K562 (cell line): ENCODE results near the gene B4GALT7. TPM values are rescaled to one million over a fixed set of nuclear protein-coding genes. Genes with fewer than 3 reads are reported as not detected.

Source experiments
- DIDO1 ChIP-seq: fragments of 450-650 bp; IDR thresholded peaks from 2 replicates; pipeline ENCODE4 v1.6.1; 2016; ENCODE audit warnings: low read depth, missing biosample characterization, missing genetic modification characterization
- EGR1 ChIP-seq: fragments of 450-650 bp; conservative IDR thresholded peaks from 2 replicates; pipeline ENCODE4 v1.6.1; 2017; ENCODE audit warnings: mild to moderate bottlenecking
- FIP1L1 ChIP-seq: fragments of 200-400 bp; formaldehyde crosslinking; IDR thresholded peaks from 2 replicates; pipeline ENCODE4 v1.6.1; 2018; ENCODE audit warnings: mild to moderate bottlenecking, low read depth, low read length; ENCODE audit not compliant: poor library complexity, severe bottlenecking
- HCFC1 ChIP-seq: IDR thresholded peaks from 2 replicates; pipeline ENCODE4 v1.6.1; 2012; ENCODE audit warnings: low read depth, low read length, improper control_type of control experiment
- JUND ChIP-seq, 2 experiments: IDR thresholded peaks; 2 replicates in 1 of 2; 3 replicates in 1 of 2; pipeline ENCODE4 v1.6.1; 2011; ENCODE audit warnings: borderline replicate concordance in 2 of 2, low read depth in 2 of 2, low read length in 2 of 2, improper control_type of control experiment in 1 of 2, missing biosample characterization in 1 of 2, missing genetic modification characterization in 1 of 2, missing genetic modification reagents in 1 of 2
- KLF1 ChIP-seq: fragments of 450-650 bp; IDR thresholded peaks from 2 replicates; pipeline ENCODE4 v1.6.1; 2016; ENCODE audit warnings: missing genetic modification characterization, missing compliant biosample characterization
- MXI1 ChIP-seq: IDR thresholded peaks from 2 replicates; pipeline ENCODE4 v1.6.1; 2011; ENCODE audit warnings: low read depth, mild to moderate bottlenecking, improper control_type of control experiment, low read length
- NR3C1 ChIP-seq: sonication (generic); formaldehyde crosslinking; IDR thresholded peaks from 2 replicates; pipeline ENCODE4 v1.8.1; 2022; ENCODE audit warnings: missing genetic modification reagents
- NRF1 ChIP-seq, 2 experiments: fragments of 450-650 bp; IDR thresholded peaks in 1 of 2; conservative IDR thresholded peaks in 1 of 2; 2 replicates each; pipeline ENCODE4 v1.6.1; 2014; ENCODE audit warnings: mild to moderate bottlenecking in 2 of 2
- OTX1 ChIP-seq: fragments of 450-650 bp; formaldehyde crosslinking; IDR thresholded peaks from 2 replicates; pipeline ENCODE4 v1.4.0; 2022; ENCODE audit warnings: mild to moderate bottlenecking
- RCOR1 ChIP-seq, 2 experiments: IDR thresholded peaks; 2 replicates each; pipeline ENCODE4 v1.6.1; 2012; ENCODE audit warnings: low read depth in 2 of 2, low read length in 2 of 2, borderline replicate concordance in 1 of 2, improper control_type of control experiment in 1 of 2
- ZFX ChIP-seq: sonication (generic); formaldehyde crosslinking; IDR thresholded peaks from 2 replicates; pipeline ENCODE4 v1.8.0; 2022; ENCODE audit warnings: mild to moderate bottlenecking, missing genetic modification reagents, moderate library complexity
- ZNF146 ChIP-seq: IDR thresholded peaks from one replicate; pipeline ENCODE4 v1.6.1; 2018; ENCODE audit warnings: missing compliant biosample characterization; ENCODE audit not compliant: unreplicated experiment
- polyA plus RNA-seq, 8 experiments: library from polyadenylated mRNA; depleted of rRNA in 4 of 8; stranded (reverse) in 5 of 8; unstranded in 3 of 8; fragments of >200 nt; fragmentation: Nextera tagmentation in 2 of 8; fragmentation: Illumina TruSeq in 1 of 8; extraction: Ambion mirVana in 2 of 8; extraction: Trizol in 1 of 8; gene quantifications; 2 replicates each; pipeline versions ENCODE4 v1.2.1 to v1.2.3, GENCODE V29; 2011 to 2014; ENCODE audit warnings: inconsistent platforms in 1 of 8, missing spikeins in 1 of 8
- total RNA-seq, 7 experiments: library from RNA; depleted of rRNA in 6 of 7; stranded (reverse); fragments of >200 nt in 6 of 7; fragmentation: Illumina TruSeq in 2 of 7; extraction: Trizol in 2 of 7; gene quantifications; 2 replicates each; pipeline versions ENCODE4 v1.2.1 to v1.2.3, GENCODE V29; 2011 to 2021; ENCODE audit warnings: low replicate concordance in 1 of 7
- TF ChIP-seq, protein P1 (sequence below): fragments of 250-450 bp; sonication (Bioruptor Pico); IDR thresholded peaks from 2 replicates; pipeline ENCODE4 v1.8.0; 2021; ENCODE audit warnings: borderline replicate concordance, mild to moderate bottlenecking, moderate library complexity; ENCODE audit not compliant: poor library complexity, severe bottlenecking
- TF ChIP-seq, protein P2 (sequence below): fragments of 250-450 bp; sonication (Bioruptor Pico); IDR thresholded peaks from 2 replicates; pipeline ENCODE4 v1.8.0; 2022; ENCODE audit warnings: inconsistent platforms
- TF ChIP-seq, protein P3 (sequence below): IDR thresholded peaks from 2 replicates; pipeline ENCODE4 v1.6.1; 2011; ENCODE audit not compliant: insufficient read length; ENCODE audit errors: extremely low read depth
- TF ChIP-seq, protein P4 (sequence below): fragments of 250-450 bp; sonication (Bioruptor Pico); IDR thresholded peaks from 2 replicates; pipeline ENCODE4 v1.5.0; 2021
- TF ChIP-seq, protein P5 (sequence below), 3 experiments: fragments of 200-800 bp in 1 of 3; fragments of 250-450 bp in 1 of 3; fragments of 450-650 bp in 1 of 3; sonication (Bioruptor Pico) in 1 of 3; sonication (Bioruptor generic) in 1 of 3; formaldehyde crosslinking in 1 of 3; IDR thresholded peaks; 2 replicates each; pipeline versions ENCODE4 v1.6.1 to v1.8.0; 2016 to 2022; ENCODE audit warnings: mild to moderate bottlenecking in 2 of 3, missing genetic modification characterization in 2 of 3, missing compliant biosample characterization in 1 of 3, moderate library complexity in 1 of 3

The B4GALT7 gene
- total and polyA plus RNA-seq, 9 of the 15 experiments (the other 6 are each of a cell fraction or from before 2014, with no cell fraction given): 0.34 to 17.7 (median 9.1) TPM

DNA sequence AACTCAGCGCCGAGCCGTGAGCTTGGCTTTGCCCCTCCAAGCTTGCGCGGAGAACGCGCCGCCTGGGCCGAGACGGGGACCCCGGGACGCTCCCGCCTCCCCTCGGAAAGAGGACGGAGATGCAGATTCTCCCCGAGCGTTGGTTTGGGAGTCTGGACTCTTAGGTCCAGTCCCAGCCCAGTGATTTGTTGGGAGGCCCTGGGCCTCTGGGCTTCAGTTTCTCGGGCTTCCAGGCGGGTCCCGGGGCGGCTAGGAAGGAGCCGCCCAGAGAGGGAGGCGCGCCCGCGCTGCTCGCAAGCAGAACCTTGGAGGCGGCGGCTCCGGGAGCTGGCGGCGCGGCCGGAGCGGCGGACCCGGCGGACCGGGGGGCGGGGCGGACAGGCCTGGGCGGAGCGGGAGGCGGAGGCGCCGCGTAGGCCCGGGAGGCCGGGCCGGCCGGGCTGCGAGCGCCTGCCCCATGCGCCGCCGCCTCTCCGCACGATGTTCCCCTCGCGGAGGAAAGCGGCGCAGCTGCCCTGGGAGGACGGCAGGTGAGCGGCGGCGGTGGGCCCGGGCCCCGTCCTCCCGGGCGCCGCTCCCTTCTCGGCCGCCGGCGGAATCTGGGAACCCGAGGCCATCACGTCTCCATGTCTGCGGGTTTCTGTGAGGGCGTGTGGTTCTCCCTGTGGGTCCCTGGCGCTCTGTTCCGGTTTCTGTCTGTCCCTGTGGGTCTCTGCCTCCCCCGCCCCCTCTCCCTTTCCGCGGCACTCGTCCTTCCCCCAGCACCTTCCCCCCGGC, at the start of gene B4GALT7 (continued):
- TF ChIP-seq, protein P1, sequence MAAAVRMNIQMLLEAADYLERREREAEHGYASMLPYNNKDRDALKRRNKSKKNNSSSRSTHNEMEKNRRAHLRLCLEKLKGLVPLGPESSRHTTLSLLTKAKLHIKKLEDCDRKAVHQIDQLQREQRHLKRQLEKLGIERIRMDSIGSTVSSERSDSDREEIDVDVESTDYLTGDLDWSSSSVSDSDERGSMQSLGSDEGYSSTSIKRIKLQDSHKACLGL: peak; percentile 70
- TF ChIP-seq ZNF146 (CRISPR knock-in tag) (no peak), NRF1 (conservative IDR thresholded peaks at IDR 0.05 in 1 of 2, IDR thresholded peaks at IDR 0.05 in 1 of 2) (peak; percentile 67 to 73), NR3C1 (CRISPR knock-in tag) (peak; percentile 82), OTX1 (CRISPR knock-in tag) (0 out of 2 replicates have a peak, but pooled peaks have one; percentile 45), JUND (IDR thresholded peaks at IDR 0.05; ENCODE audit: borderline replicate concordance, low read depth, low read length) (peak; percentile 5; the same call in 1 of the 2 replicates), JUND (tag; IDR thresholded peaks at IDR 0.05; ENCODE audit: borderline replicate concordance, low read depth, low read length) (no peak; the same call in 2 of the 3 replicates), MXI1 (0 out of 2 replicates have a peak, but pooled peaks have one; percentile 22), KLF1 (tag) (peak; percentile 69), EGR1 (peak; percentile 11; the same call in 1 of the 2 replicates), HCFC1 (peak; percentile 85), FIP1L1 (peak; percentile 75), DIDO1 (peak; percentile 13; the same call in 1 of the 2 replicates), ZFX (peak; percentile 96), RCOR1 (IDR thresholded peaks at IDR 0.05; ENCODE audit: borderline replicate concordance in 1 of 2, low read depth in 2 of 2, low read length in 2 of 2) (peak in 1 of 2 experiments; percentile 62; a peak in 2 of 4 replicates)
- TF ChIP-seq, protein P2, sequence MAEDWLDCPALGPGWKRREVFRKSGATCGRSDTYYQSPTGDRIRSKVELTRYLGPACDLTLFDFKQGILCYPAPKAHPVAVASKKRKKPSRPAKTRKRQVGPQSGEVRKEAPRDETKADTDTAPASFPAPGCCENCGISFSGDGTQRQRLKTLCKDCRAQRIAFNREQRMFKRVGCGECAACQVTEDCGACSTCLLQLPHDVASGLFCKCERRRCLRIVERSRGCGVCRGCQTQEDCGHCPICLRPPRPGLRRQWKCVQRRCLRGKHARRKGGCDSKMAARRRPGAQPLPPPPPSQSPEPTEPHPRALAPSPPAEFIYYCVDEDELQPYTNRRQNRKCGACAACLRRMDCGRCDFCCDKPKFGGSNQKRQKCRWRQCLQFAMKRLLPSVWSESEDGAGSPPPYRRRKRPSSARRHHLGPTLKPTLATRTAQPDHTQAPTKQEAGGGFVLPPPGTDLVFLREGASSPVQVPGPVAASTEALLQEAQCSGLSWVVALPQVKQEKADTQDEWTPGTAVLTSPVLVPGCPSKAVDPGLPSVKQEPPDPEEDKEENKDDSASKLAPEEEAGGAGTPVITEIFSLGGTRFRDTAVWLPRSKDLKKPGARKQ: no peak
- TF ChIP-seq, protein P3, sequence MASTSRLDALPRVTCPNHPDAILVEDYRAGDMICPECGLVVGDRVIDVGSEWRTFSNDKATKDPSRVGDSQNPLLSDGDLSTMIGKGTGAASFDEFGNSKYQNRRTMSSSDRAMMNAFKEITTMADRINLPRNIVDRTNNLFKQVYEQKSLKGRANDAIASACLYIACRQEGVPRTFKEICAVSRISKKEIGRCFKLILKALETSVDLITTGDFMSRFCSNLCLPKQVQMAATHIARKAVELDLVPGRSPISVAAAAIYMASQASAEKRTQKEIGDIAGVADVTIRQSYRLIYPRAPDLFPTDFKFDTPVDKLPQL: no peak
- TF ChIP-seq, protein P4, sequence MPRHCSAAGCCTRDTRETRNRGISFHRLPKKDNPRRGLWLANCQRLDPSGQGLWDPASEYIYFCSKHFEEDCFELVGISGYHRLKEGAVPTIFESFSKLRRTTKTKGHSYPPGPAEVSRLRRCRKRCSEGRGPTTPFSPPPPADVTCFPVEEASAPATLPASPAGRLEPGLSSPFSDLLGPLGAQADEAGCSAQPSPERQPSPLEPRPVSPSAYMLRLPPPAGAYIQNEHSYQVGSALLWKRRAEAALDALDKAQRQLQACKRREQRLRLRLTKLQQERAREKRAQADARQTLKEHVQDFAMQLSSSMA (CRISPR knock-in tag): 0 out of 2 replicates have a peak, but pooled peaks have one; percentile 45
- TF ChIP-seq, protein P5, sequence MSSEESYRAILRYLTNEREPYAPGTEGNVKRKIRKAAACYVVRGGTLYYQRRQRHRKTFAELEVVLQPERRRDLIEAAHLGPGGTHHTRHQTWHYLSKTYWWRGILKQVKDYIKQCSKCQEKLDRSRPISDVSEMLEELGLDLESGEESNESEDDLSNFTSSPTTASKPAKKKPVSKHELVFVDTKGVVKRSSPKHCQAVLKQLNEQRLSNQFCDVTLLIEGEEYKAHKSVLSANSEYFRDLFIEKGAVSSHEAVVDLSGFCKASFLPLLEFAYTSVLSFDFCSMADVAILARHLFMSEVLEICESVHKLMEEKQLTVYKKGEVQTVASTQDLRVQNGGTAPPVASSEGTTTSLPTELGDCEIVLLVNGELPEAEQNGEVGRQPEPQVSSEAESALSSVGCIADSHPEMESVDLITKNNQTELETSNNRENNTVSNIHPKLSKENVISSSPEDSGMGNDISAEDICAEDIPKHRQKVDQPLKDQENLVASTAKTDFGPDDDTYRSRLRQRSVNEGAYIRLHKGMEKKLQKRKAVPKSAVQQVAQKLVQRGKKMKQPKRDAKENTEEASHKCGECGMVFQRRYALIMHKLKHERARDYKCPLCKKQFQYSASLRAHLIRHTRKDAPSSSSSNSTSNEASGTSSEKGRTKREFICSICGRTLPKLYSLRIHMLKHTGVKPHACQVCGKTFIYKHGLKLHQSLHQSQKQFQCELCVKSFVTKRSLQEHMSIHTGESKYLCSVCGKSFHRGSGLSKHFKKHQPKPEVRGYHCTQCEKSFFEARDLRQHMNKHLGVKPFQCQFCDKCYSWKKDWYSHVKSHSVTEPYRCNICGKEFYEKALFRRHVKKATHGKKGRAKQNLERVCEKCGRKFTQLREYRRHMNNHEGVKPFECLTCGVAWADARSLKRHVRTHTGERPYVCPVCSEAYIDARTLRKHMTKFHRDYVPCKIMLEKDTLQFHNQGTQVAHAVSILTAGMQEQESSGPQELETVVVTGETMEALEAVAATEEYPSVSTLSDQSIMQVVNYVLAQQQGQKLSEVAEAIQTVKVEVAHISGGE (CRISPR knock-in tag; IDR thresholded peaks at IDR 0.05): peak; percentile 95 to 100 (median 100)
